H1 (cell line): ENCODE data around the gene ZNF304. TPM values are rescaled to one million over a fixed set of nuclear protein-coding genes. Genes with fewer than 3 reads are reported as not detected.

Experiments used
- CTCF ChIA-PET: fragments of 300-600 bp; sonication (Branson Sonifier 250); formaldehyde crosslinking; loops from one replicate; lab custom pipeline; 2021; ENCODE audit not compliant: partially characterized antibody; lab: Charles Lee
- POLR2A ChIA-PET: fragments of 300-600 bp; sonication (Branson Sonifier 250); formaldehyde crosslinking; loops from one replicate; lab custom pipeline; 2021; ENCODE audit warnings: inconsistent platforms; ENCODE audit not compliant: partially characterized antibody; lab: Charles Lee
- DNase-seq, 2 experiments: peaks; one replicate each; pipeline versions ENCODE4 v3.0.0 to v3.0.0-alpha.2; 2010 to 2022; ENCODE audit warnings: low spot score in 2 of 2, low read depth in 1 of 2, mixed read lengths in 1 of 2
- FAIRE-seq: peaks from 2 replicates; lab custom pipeline; 2011; peaks lifted over from hg19 to GRCh38; lab: Jason Lieb, UNC
- H2AFZ ChIP-seq: 2 replicates; pipeline ENCODE4 v1.8.1; 2012; ENCODE audit warnings: low read length, inconsistent platforms
- H2AK5ac ChIP-seq: 2 replicates; pipeline ENCODE4 v1.6.1; 2013; ENCODE audit warnings: low read depth, low read length
- H2BK120ac ChIP-seq: replicated peaks from 2 replicates; pipeline ENCODE3; 2013; ENCODE audit warnings: low read depth, low read length, inconsistent platforms
- H2BK12ac ChIP-seq: 2 replicates; pipeline ENCODE4 v1.6.1; 2013; ENCODE audit warnings: low read depth, low read length
- H2BK15ac ChIP-seq: 2 replicates; pipeline ENCODE4 v1.6.1; 2013; ENCODE audit warnings: low read length
- H2BK20ac ChIP-seq: 2 replicates; pipeline ENCODE4 v1.6.1; 2013; ENCODE audit warnings: low read length
- H2BK5ac ChIP-seq: 2 replicates; pipeline ENCODE4 v1.6.1; 2013; ENCODE audit warnings: low read depth, low read length
- H3K14ac ChIP-seq: 2 replicates; pipeline ENCODE4 v1.6.1; 2013; ENCODE audit warnings: inconsistent platforms; ENCODE audit not compliant: insufficient read length
- H3K18ac ChIP-seq: 2 replicates; pipeline ENCODE4 v1.6.1; 2013; ENCODE audit warnings: low read length; ENCODE audit errors: extremely low read depth
- H3K23ac ChIP-seq: 2 replicates; pipeline ENCODE4 v1.6.1; 2013; ENCODE audit warnings: inconsistent platforms; ENCODE audit not compliant: insufficient read length
- H3K23me2 ChIP-seq: 2 replicates; pipeline ENCODE4 v1.6.1; 2013; ENCODE audit warnings: low read depth, low read length
- H3K27ac ChIP-seq: 2 replicates; pipeline ENCODE4 v1.6.1; 2011; ENCODE audit warnings: low read depth, low read length, inconsistent platforms
- H3K27me3 ChIP-seq, 4 experiments: replicated peaks in 1 of 4; 1 replicate in 1 of 4; 2 replicates in 3 of 4; pipeline versions ENCODE4 v1.6.1 to v1.8.1; 2011 to 2013; ENCODE audit warnings: low read length in 3 of 4, mild to moderate bottlenecking in 3 of 4, inconsistent platforms in 2 of 4, mixed read lengths in 2 of 4, moderate library complexity in 1 of 4; ENCODE audit not compliant: control insufficient read depth in 3 of 4, insufficient read depth in 3 of 4; ENCODE audit errors: extremely low read depth in 1 of 4
- H3K36me3 ChIP-seq, 4 experiments: 2 replicates each; pipeline versions ENCODE4 v1.6.1 to v1.8.1; 2011 to 2013; ENCODE audit warnings: mild to moderate bottlenecking in 4 of 4, low read length in 3 of 4, moderate library complexity in 2 of 4, control low read depth in 1 of 4, inconsistent platforms in 1 of 4; ENCODE audit not compliant: insufficient read depth in 4 of 4, control insufficient read depth in 2 of 4
- H3K4ac ChIP-seq: replicated peaks from 2 replicates; pipeline ENCODE3; 2013; ENCODE audit warnings: low read length, low read depth, mixed read lengths, inconsistent platforms; ENCODE audit not compliant: insufficient read length
- H3K4me1 ChIP-seq, 4 experiments: replicated peaks in 1 of 4; 1 replicate in 1 of 4; 2 replicates in 3 of 4; pipeline versions ENCODE4 v1.6.1 to v1.8.1; 2011 to 2013; ENCODE audit warnings: low read length in 3 of 4, inconsistent platforms in 2 of 4, mixed read lengths in 1 of 4; ENCODE audit not compliant: insufficient read depth in 4 of 4, control insufficient read depth in 3 of 4
- H3K4me2 ChIP-seq, 2 experiments: 2 replicates each; pipeline versions ENCODE4 v1.6.1 to v1.8.1; 2011 to 2013; ENCODE audit warnings: low read depth in 2 of 2, low read length in 2 of 2, control low read depth in 1 of 2, inconsistent platforms in 1 of 2, mild to moderate bottlenecking in 1 of 2; ENCODE audit not compliant: insufficient read depth in 1 of 2
- H3K4me3 ChIP-seq, 4 experiments: fragments of 200-600, 300-600 bp in 1 of 4; sonication (generic), shearing (Covaris generic), sonication (Bioruptor Twin) in 1 of 4; 2 replicates each; pipeline versions ENCODE4 v1.5.1 to v1.8.1; 2011 to 2016; ENCODE audit warnings: low read length in 4 of 4, low read depth in 3 of 4, control low read depth in 2 of 4, inconsistent platforms in 2 of 4, mild to moderate bottlenecking in 2 of 4, mixed read lengths in 1 of 4, moderate library complexity in 1 of 4; ENCODE audit not compliant: insufficient read depth in 2 of 4; ENCODE audit errors: extremely low read depth in 1 of 4
- H3K56ac ChIP-seq: replicated peaks from 2 replicates; pipeline ENCODE3; 2013; ENCODE audit warnings: low read depth, mild to moderate bottlenecking, mixed read lengths, low read length, inconsistent platforms; ENCODE audit not compliant: insufficient read length
- H3K79me1 ChIP-seq: 2 replicates; pipeline ENCODE4 v1.6.1; 2013; ENCODE audit warnings: low read depth, low read length, control low read depth
- H3K79me2 ChIP-seq, 2 experiments: 2 replicates each; pipeline versions ENCODE4 v1.6.1 to v1.8.1; 2012 to 2013; ENCODE audit warnings: low read length in 2 of 2, mild to moderate bottlenecking in 2 of 2, inconsistent platforms in 1 of 2; ENCODE audit not compliant: insufficient read depth in 2 of 2, control insufficient read depth in 1 of 2
- H3K9ac ChIP-seq, 4 experiments: replicated peaks in 1 of 4; 1 replicate in 1 of 4; 2 replicates in 3 of 4; pipeline versions ENCODE4 v1.6.1 to v1.8.1; 2011 to 2013; ENCODE audit warnings: low read depth in 3 of 4, low read length in 3 of 4, control low read depth in 2 of 4, mild to moderate bottlenecking in 2 of 4, moderate library complexity in 2 of 4, inconsistent platforms in 1 of 4; ENCODE audit errors: extremely low read depth in 1 of 4
- H3K9me3 ChIP-seq, 2 experiments: 2 replicates each; pipeline versions ENCODE4 v1.6.1 to v1.8.1; 2012 to 2013; ENCODE audit warnings: mild to moderate bottlenecking in 2 of 2, moderate library complexity in 2 of 2, control low read depth in 1 of 2, inconsistent platforms in 1 of 2, low read depth in 1 of 2, low read length in 1 of 2, mixed read lengths in 1 of 2; ENCODE audit not compliant: insufficient read depth in 2 of 2
- H4K20me1 ChIP-seq, 2 experiments: replicated peaks in 1 of 2; 2 replicates each; pipeline versions ENCODE3 to v1.8.1; 2011 to 2013; ENCODE audit warnings: inconsistent platforms in 2 of 2, low read length in 2 of 2, mild to moderate bottlenecking in 1 of 2; ENCODE audit not compliant: insufficient read depth in 2 of 2, control insufficient read depth in 1 of 2
- H4K5ac ChIP-seq: 2 replicates; pipeline ENCODE4 v1.6.1; 2013; ENCODE audit warnings: low read length, low read depth, mixed read lengths, inconsistent platforms; ENCODE audit not compliant: insufficient read length
- H4K8ac ChIP-seq: 2 replicates; pipeline ENCODE4 v1.8.0; 2013; ENCODE audit warnings: mild to moderate bottlenecking, moderate library complexity, low read length, inconsistent platforms; ENCODE audit not compliant: insufficient read depth; ENCODE audit errors: extremely low read depth
- H4K91ac ChIP-seq: replicated peaks from 2 replicates; pipeline ENCODE3; 2013; ENCODE audit warnings: low read length, mixed read lengths, inconsistent platforms; ENCODE audit not compliant: insufficient read length
- CEBPB ChIP-seq: IDR thresholded peaks from 2 replicates; pipeline ENCODE4 v1.6.1; 2012; ENCODE audit warnings: low read depth, low read length
- CHD1 ChIP-seq: IDR thresholded peaks from 2 replicates; pipeline ENCODE4 v1.6.1; 2012; ENCODE audit warnings: low read depth, low read length, improper control_type of control experiment
- FOSL1 ChIP-seq: IDR thresholded peaks from 2 replicates; pipeline ENCODE4 v1.6.1; 2011; ENCODE audit warnings: mild to moderate bottlenecking, low read depth, low read length, moderate library complexity; ENCODE audit not compliant: insufficient read depth
- MAFK ChIP-seq: IDR thresholded peaks from 2 replicates; pipeline ENCODE4 v1.6.1; 2012; ENCODE audit warnings: low read depth, mild to moderate bottlenecking, improper control_type of control experiment, low read length
- NRF1 ChIP-seq: IDR thresholded peaks from 2 replicates; pipeline ENCODE4 v1.6.1; 2011; ENCODE audit warnings: mild to moderate bottlenecking, low read depth, low read length, improper control_type of control experiment
- SP2 ChIP-seq: IDR thresholded peaks from 2 replicates; pipeline ENCODE4 v1.6.1; 2012; ENCODE audit warnings: mild to moderate bottlenecking, low read length, inconsistent platforms
- SUZ12 ChIP-seq: fragments of 200-600 bp; sonication (generic); IDR thresholded peaks from 2 replicates; pipeline ENCODE4 v1.6.1; 2012; ENCODE audit warnings: mild to moderate bottlenecking, inconsistent platforms, low read length, moderate library complexity, mixed read lengths
- TAF1 ChIP-seq: IDR thresholded peaks from 2 replicates; pipeline ENCODE4 v1.6.1; 2011; ENCODE audit warnings: mild to moderate bottlenecking, low read depth, low read length
- TCF12 ChIP-seq: IDR thresholded peaks from 2 replicates; pipeline ENCODE4 v1.6.1; 2011; ENCODE audit warnings: low read depth, mild to moderate bottlenecking, low read length
- WGBS, 2 experiments: shearing (Covaris generic) in 1 of 2; methylation state at CpG; one replicate each; pipeline versions ENCODE4 v1.1.6 to v1.1.7; 2013 to 2015; ENCODE audit warnings: low lambda C conversion rate in 2 of 2, mixed read lengths in 2 of 2, inconsistent platforms in 1 of 2, low coverage in 1 of 2, missing lambda C conversion rate in 1 of 2; ENCODE audit not compliant: insufficient replicate concordance in 2 of 2, insufficient coverage in 1 of 2, insufficient read length in 1 of 2; ENCODE audit errors: extremely low coverage in 1 of 2, missing lambda C conversion rate in 1 of 2; 5-methylcytosine and 5-hydroxymethylcytosine counted together
- polyA plus RNA-seq, 7 experiments: library from polyadenylated mRNA; depleted of rRNA in 3 of 7; stranded (reverse) in 5 of 7; unstranded in 2 of 7; fragments of >200 nt in 5 of 7; fragments of 200-250 nt in 2 of 7; gene quantifications; 1 replicate in 5 of 7; 2 replicates in 1 of 7; 4 replicates in 1 of 7; pipeline versions ENCODE4 v1.2.1 to v1.2.3, GENCODE V29; 2011 to 2013; ENCODE audit warnings: missing spikeins in 2 of 7, mixed read lengths in 2 of 7
- total RNA-seq: library from RNA; stranded (reverse); fragmentation: NEBNext Ultra II Directional; extraction: Animal tissue kit (Norgen Biotek cat#: 25700); gene quantifications from 2 replicates; pipeline ENCODE4 v1.2.1, GENCODE V29; 2021

The ZNF304 gene
- total and polyA plus RNA-seq, 2 of the 8 experiments (the other 6 are each of a cell fraction or from before 2014, with no cell fraction given): 4.3 to 10.5 TPM

GRCh38 chr19:57338877-57339276, 12.2 kb upstream of the ZNF304 start:
- Histone ChIP-seq H3K4me3 (no peak overlapping the region), H3K9me3 (no peaks in the 10 kb centered on the region), H2BK20ac (no peak overlapping the region), H2BK120ac (no peak overlapping the region), H3K56ac (no peak overlapping the region), H3K23me2 (no peaks in the 10 kb centered on the region), H3K4ac (no peak overlapping the region), H3K4me2 (no peak overlapping the region), H4K8ac (no peak overlapping the region), H3K79me2 (no peaks in the 10 kb centered on the region), H2BK12ac (no peak overlapping the region), H2AFZ (no peak overlapping the region), H3K27ac (no peak overlapping the region), H2AK5ac (no peak overlapping the region), H3K14ac (no peak overlapping the region), H4K91ac (no peak overlapping the region), H4K5ac (no peak overlapping the region), H3K9ac (no peak overlapping the region), H3K18ac (no peak overlapping the region), H3K27me3 (no peaks in the 10 kb centered on the region), H3K79me1 (no peaks in the 10 kb centered on the region), H2BK15ac (no peak overlapping the region), H3K36me3 (no peaks in the 10 kb centered on the region), H3K23ac (no peak overlapping the region), H2BK5ac (no peak overlapping the region), H4K20me1 (peaks cover 0 to 3% of the 10 kb centered on the region in 2 experiments), H3K4me1 (no peaks in the 10 kb centered on the region)
- FAIRE-seq: no peak
- ChIA-PET CTCF (interaction anchor here (1.0 to 1.5 kb wide), 2 partner anchors 10 to 13 kb away, joined by 3 read pairs; no protein-coding TSS in a partner anchor), POLR2A (interaction anchor here (1.7 kb wide), 1 partner anchor 12 kb away, joined by 5 read pairs; the partner anchor contains the start of gene ZNF304)
- no peak for TF ChIP-seq CEBPB
- no peak for TF ChIP-seq TAF1
- no peak for TF ChIP-seq FOSL1
- no peak for TF ChIP-seq SUZ12
- TF ChIP-seq TCF12: no peak
- TF ChIP-seq SP2: no peak
- no peak for TF ChIP-seq NRF1
- TF ChIP-seq CHD1: no peak
- no peak for TF ChIP-seq MAFK
- DNase-seq: no peak
- 79% methylated on average over 3 of the region's 3 CpGs; no CpG with 5 or more reads in 1 of the 2 experiments for WGBS, 2 experiments
